ENCODE measurements around the gene MICALL1.

DNA sequence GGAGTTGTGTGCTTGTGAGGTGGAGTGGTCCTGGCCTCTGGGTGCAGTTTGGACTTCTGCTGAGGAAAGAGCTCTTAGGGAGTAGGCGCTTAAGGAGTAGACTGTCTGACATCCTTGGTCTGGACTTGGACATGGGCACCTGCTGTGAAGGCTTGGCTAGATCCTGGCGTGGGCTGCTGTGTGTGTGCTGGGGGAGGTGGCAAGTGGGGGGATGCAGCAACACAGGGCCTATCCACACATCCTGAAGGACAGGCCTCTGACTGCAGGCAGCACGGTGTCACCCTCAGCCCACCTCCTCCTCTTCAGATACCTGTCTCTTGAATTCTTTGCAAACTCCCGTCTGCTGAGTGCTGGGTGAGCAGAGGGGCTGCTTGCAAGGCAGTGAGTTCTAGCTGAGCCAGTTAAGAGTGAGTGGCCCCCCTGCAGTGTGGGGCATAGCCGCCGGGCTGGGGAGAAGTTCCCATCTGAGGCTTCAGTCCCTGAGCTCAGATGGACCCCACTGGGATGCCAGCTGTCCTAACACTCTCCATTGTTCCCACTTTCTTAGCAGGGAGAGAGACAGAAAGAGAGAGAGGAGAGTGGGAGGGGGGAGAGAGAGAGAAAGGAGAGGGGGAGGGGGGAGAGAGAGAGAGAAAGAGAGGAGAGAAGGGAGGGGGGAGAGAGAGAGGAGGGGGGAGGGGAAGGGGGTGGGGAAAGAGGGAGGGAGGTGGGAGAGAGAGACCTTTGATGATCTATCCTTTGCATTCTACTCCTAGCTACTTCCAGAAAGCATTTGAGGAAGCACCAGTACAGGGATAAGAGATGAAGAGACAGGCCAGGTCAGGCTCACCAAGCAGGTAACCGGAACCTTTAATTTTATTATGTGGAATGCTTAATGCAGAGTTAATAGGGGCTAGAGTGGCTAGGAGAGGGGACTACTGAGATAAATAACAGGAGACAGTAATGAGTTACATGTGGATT lies 65.7 kb downstream of the MICALL1 start:
- TF ChIP-seq CHD1 (IDR thresholded peaks at IDR 0.05; ENCODE audit: low read depth, low read length) (no peak), MXI1 (IDR thresholded peaks at IDR 0.05; ENCODE audit: borderline replicate concordance, low read depth, low read length) (no peak), CTCF (conservative IDR thresholded peaks at IDR 0.05; ENCODE audit: low read depth, low read length) (no peak), FOS (IDR thresholded peaks at IDR 0.05; ENCODE audit: low read depth, low read length) (no peak), RAD21 (IDR thresholded peaks at IDR 0.05; ENCODE audit: low read length) (no peak), ELK1 (IDR thresholded peaks at IDR 0.05; ENCODE audit: borderline replicate concordance, low read depth, low read length) (no peak), POLR2A (IDR thresholded peaks at IDR 0.05; ENCODE audit: low read depth, low read length) (no peak), MAZ (IDR thresholded peaks at IDR 0.05; ENCODE audit: borderline replicate concordance, low read depth, low read length) (no peak), CEBPB (IDR thresholded peaks at IDR 0.05; ENCODE audit: low read depth, low read length) (no peak), NFE2L2 (IDR thresholded peaks at IDR 0.05; ENCODE audit: low read depth, low read length) (no peak), RFX5 (IDR thresholded peaks at IDR 0.05; ENCODE audit: low read depth, low read length) (no peak), RCOR1 (IDR thresholded peaks at IDR 0.05; ENCODE audit: insufficient replicate concordance, low read length) (no peak), MAFK (IDR thresholded peaks at IDR 0.05; ENCODE audit: low read depth, low read length) (no peak)
- TF ChIP-seq, protein P1, sequence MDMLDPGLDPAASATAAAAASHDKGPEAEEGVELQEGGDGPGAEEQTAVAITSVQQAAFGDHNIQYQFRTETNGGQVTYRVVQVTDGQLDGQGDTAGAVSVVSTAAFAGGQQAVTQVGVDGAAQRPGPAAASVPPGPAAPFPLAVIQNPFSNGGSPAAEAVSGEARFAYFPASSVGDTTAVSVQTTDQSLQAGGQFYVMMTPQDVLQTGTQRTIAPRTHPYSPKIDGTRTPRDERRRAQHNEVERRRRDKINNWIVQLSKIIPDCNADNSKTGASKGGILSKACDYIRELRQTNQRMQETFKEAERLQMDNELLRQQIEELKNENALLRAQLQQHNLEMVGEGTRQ (IDR thresholded peaks at IDR 0.05; ENCODE audit: low read depth, low read length), result no peak
